KMS-11 (cell line): ENCODE results near the gene GNAQ.

Experiments used
- H2AFZ ChIP-seq: fragments of 200-600 bp; sonication (generic); 2 replicates; pipeline ENCODE4 v1.6.1; 2016; ENCODE audit warnings: antibody characterized with exemption, mixed run types, low read depth
- H3K27ac ChIP-seq: fragments of 200-600 bp; sonication (generic); 2 replicates; pipeline ENCODE4 v1.6.1; 2016; ENCODE audit warnings: mild to moderate bottlenecking, mixed run types
- H3K27me3 ChIP-seq: fragments of 200-600 bp; sonication (generic); 2 replicates; pipeline ENCODE4 v1.6.1; 2017; ENCODE audit warnings: mild to moderate bottlenecking, low read depth, mixed run types, moderate library complexity; ENCODE audit not compliant: insufficient read depth
- H3K36me3 ChIP-seq: fragments of 200-600 bp; sonication (generic); 2 replicates; pipeline ENCODE4 v1.6.1; 2017; ENCODE audit warnings: mild to moderate bottlenecking, mixed run types; ENCODE audit not compliant: insufficient read depth
- H3K4me1 ChIP-seq: fragments of 200-600 bp; sonication (generic); 2 replicates; pipeline ENCODE4 v1.6.1; 2016; ENCODE audit warnings: mild to moderate bottlenecking, low read depth, mixed run types; ENCODE audit not compliant: poor library complexity, severe bottlenecking
- H3K4me2 ChIP-seq: fragments of 200-600 bp; sonication (generic); 2 replicates; pipeline ENCODE4 v1.7.0; 2016; ENCODE audit warnings: mild to moderate bottlenecking, mixed run types
- H3K4me3 ChIP-seq: fragments of 200-600 bp; sonication (generic); IDR thresholded peaks from 2 replicates; pipeline ENCODE4 v1.6.1; 2017; ENCODE audit warnings: low read depth, low read length, mixed read lengths; ENCODE audit not compliant: insufficient read depth
- H3K79me2 ChIP-seq: fragments of 200-600 bp; sonication (generic); 2 replicates; pipeline ENCODE4 v1.6.1; 2016; ENCODE audit warnings: low read depth, mixed run types; ENCODE audit not compliant: insufficient read depth
- H3K9ac ChIP-seq: fragments of 200-600 bp; sonication (generic); 2 replicates; pipeline ENCODE4 v1.6.1; 2016; ENCODE audit warnings: mild to moderate bottlenecking, mixed run types
- H4K20me1 ChIP-seq: fragments of 200-600 bp; sonication (generic); 2 replicates; pipeline ENCODE4 v1.6.1; 2016; ENCODE audit warnings: mild to moderate bottlenecking, mixed run types; ENCODE audit not compliant: insufficient read depth
- TF ChIP-seq, protein P1 (sequence below): fragments of 200-600 bp; sonication (generic); conservative IDR thresholded peaks from 2 replicates; pipeline ENCODE4 v1.6.1; 2017; ENCODE audit warnings: low read depth, mild to moderate bottlenecking, antibody characterized with exemption, low read length, moderate library complexity, mixed read lengths

GNAQ gene

DNA sequence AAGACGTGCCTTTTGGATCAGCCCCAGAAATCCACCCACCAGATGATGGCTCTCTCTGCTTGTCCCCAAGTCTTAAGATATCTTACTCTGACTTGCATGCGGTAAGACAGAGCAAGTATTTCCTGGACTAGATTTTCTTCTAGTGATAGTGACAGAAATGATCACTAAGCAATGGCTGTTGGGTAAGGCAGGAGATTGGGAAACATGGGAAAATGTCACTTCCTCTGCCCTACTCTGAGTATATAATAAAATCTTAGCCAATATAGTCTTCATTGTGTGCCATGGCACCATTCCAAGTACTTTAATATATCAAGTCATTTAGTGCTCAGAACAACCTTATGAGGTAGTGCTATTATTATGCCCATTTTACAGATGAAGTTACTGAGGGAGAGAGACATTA lies 352.5 kb downstream of the GNAQ start:
- H3K36me3 ChIP-seq: no peaks in the 10 kb centered on the region
- H4K20me1 ChIP-seq: no peaks in the 10 kb centered on the region
- H3K79me2 ChIP-seq: no peaks in the 10 kb centered on the region
- no peak overlapping the region for H3K27ac ChIP-seq
- TF ChIP-seq, protein P1, sequence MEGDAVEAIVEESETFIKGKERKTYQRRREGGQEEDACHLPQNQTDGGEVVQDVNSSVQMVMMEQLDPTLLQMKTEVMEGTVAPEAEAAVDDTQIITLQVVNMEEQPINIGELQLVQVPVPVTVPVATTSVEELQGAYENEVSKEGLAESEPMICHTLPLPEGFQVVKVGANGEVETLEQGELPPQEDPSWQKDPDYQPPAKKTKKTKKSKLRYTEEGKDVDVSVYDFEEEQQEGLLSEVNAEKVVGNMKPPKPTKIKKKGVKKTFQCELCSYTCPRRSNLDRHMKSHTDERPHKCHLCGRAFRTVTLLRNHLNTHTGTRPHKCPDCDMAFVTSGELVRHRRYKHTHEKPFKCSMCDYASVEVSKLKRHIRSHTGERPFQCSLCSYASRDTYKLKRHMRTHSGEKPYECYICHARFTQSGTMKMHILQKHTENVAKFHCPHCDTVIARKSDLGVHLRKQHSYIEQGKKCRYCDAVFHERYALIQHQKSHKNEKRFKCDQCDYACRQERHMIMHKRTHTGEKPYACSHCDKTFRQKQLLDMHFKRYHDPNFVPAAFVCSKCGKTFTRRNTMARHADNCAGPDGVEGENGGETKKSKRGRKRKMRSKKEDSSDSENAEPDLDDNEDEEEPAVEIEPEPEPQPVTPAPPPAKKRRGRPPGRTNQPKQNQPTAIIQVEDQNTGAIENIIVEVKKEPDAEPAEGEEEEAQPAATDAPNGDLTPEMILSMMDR: no peak
- H3K4me2 ChIP-seq: no peak overlapping the region
- H3K4me1 ChIP-seq: no peaks in the 10 kb centered on the region
- no peak overlapping the region for H2AFZ ChIP-seq
- no peak overlapping the region for H3K4me3 ChIP-seq
- H3K9ac ChIP-seq: no peak overlapping the region
- H3K27me3 ChIP-seq: no peaks in the 10 kb centered on the region

DNA sequence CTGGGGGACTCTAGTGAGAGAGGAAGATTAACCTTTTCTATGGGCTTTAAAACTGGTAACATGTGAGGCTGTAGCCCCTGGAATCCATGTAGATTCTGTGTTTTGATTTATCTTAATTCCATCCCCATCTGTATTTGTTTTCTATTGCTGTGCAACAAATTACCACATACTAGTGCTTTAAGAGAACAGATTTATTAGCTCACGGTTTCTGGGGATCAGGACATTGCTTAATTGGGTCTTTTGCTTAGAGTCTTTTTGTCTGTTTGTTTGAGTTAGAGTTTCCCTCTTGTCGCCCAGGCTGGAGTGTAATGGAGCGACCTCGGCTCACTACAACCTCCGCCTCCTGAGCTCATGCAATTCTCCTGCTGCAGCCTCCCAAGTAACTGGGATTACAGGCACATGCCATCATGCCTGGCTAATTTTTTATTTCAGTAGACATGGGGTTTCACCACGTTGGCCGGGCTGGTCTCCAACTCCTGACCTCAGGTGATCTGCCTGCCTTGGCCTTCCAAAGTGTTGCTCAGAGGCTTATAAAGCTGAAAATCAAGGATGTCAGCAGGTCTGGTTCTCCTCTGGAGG lies 353.6 kb downstream of the GNAQ start:
- no peak overlapping the region for H3K9ac ChIP-seq
- H3K4me2 ChIP-seq: no peak overlapping the region
- TF ChIP-seq, protein P1: no peak
- H3K27ac ChIP-seq: no peak overlapping the region
- H3K36me3 ChIP-seq: no peaks in the 10 kb centered on the region
- no peaks in the 10 kb centered on the region for H3K27me3 ChIP-seq
- no peaks in the 10 kb centered on the region for H3K79me2 ChIP-seq
- no peak overlapping the region for H3K4me3 ChIP-seq
- no peak overlapping the region for H2AFZ ChIP-seq
- H4K20me1 ChIP-seq: no peaks in the 10 kb centered on the region
- H3K4me1 ChIP-seq: no peaks in the 10 kb centered on the region

DNA sequence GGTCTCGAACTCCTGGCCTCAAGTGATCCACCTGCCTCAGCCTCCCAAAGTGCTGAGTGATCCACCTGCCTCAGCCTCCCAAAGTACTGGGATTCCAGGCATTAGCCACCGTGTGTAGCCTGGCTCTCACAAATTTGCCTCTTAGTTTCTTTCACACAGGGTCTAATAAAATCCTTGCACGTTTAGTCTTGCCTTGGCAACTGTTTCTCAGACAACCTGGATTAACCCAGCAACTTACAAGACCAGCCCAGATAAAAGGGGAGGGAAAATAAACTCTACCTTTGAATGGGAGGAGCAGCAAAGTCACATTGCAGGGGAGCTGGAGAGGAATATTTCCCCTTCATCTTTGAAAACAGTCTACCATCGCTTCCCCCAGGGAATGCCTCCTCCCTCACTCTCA lies 354.2 kb downstream of the GNAQ start:
- no peaks in the 10 kb centered on the region for H4K20me1 ChIP-seq
- H3K4me1 ChIP-seq: no peaks in the 10 kb centered on the region
- no peak overlapping the region for H3K27ac ChIP-seq
- no peak overlapping the region for H3K4me2 ChIP-seq
- H3K9ac ChIP-seq: no peak overlapping the region
- no peak overlapping the region for H3K4me3 ChIP-seq
- TF ChIP-seq, protein P1: no peak
- H3K36me3 ChIP-seq: no peaks in the 10 kb centered on the region
- no peaks in the 10 kb centered on the region for H3K79me2 ChIP-seq
- no peaks in the 10 kb centered on the region for H3K27me3 ChIP-seq
- H2AFZ ChIP-seq: no peak overlapping the region

DNA sequence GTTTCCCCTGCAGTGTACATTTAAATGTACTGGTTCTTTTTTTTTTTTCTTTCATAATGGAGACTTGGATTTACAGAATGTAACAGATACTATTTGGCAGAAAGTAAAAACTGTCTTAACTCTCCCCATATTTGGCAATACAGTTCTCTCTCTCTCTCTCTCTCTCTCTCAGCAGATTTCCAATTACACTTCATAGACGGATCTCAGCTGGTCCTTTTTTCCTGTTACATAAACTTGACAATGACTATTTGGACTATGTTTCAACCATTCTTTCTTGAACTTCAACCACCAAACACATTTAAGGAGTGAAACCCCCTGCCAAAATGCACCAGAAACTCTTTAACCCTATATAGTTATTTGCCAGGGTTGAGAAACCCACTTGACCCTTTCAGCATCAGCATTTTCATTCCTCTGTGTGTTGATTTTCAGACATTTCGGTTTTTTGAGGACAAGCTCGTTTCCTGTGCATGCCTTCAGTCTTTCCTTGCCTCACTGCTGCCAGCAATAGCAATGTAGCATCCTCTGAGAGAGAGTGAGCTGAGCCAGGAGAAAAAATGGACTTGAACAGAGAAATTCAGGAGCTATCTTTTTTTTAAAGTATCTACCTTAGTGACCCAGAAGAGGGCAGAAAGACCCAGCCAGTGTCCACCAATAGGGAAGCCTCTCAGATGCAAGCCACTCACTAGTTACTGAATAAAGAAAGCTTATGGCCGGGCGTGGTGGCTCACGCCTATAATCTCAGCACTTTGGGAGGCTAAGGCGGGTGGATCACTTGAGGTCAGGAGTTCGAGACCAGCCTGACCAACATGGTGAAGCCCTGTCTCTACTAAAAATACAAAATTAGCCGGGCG lies 357.4 kb downstream of the GNAQ start:
- Histone ChIP-seq H3K9ac (no peak overlapping the region), H3K4me3 (no peak overlapping the region), H3K36me3 (no peaks in the 10 kb centered on the region), H3K4me1 (no peaks in the 10 kb centered on the region), H3K79me2 (no peaks in the 10 kb centered on the region), H3K4me2 (no peak overlapping the region), H2AFZ (no peak overlapping the region), H4K20me1 (no peaks in the 10 kb centered on the region), H3K27me3 (no peaks in the 10 kb centered on the region), H3K27ac (no peak overlapping the region)
- TF ChIP-seq, protein P1: no peak
